CD4-positive, alpha-beta T cell treated with Interferon gamma for 1 hour (primary cell): ENCODE results near the gene TMEM54.

ENCODE experiments used
- DNase-seq: peaks from one replicate; pipeline ENCODE4 v3.0.0-alpha.2; 2020

The TMEM54 gene

GRCh38 chr1:32860566-32860965, 40.6 kb downstream of the TMEM54 start:
- DNase-seq: no peak

GRCh38 chr1:32859915-32860314, 41.3 kb downstream of the TMEM54 start:
- DNase-seq: no peak

GRCh38 chr1:32858791-32859190, 42.4 kb downstream of the TMEM54 start:
- DNase-seq: no peak

GRCh38 chr1:32858136-32858535, 43.1 kb downstream of the TMEM54 start:
- no peak for DNase-seq

GRCh38 chr1:32855861-32856617, 45.1 kb downstream of the TMEM54 start:
- no peak for DNase-seq

GRCh38 chr1:32848354-32849063, 52.7 kb downstream of the TMEM54 start:
- no peak for DNase-seq
